HG02588 (cell line): ENCODE data around the gene LTA4H.

ENCODE experiments used
- ATAC-seq: cut with Tn5 transposase; IDR thresholded peaks from one replicate; pipeline ENCODE4 v1.9.1; 2021; ENCODE audit warnings: mild to moderate bottlenecking, moderate library complexity; ENCODE audit not compliant: unreplicated experiment

The LTA4H gene

GRCh38 chr12:95962222-95962621 is 73.2 kb downstream of the LTA4H start:
- ATAC-seq, result no peak

- no peak for ATAC-seq
Observed at GRCh38 chr12:95960241-95960640, 75.1 kb downstream of the LTA4H start.

- ATAC-seq, result no peak
Observed at GRCh38 chr12:95959107-95959506, 76.3 kb downstream of the LTA4H start.

- ATAC-seq, result no peak
Observed at GRCh38 chr12:95956557-95957145, 78.7 kb downstream of the LTA4H start.

GRCh38 chr12:95955549-95956159 is 79.7 kb downstream of the LTA4H start:
- no peak for ATAC-seq

- ATAC-seq, result no peak
Observed at GRCh38 chr12:95953000-95953399, 82.4 kb downstream of the LTA4H start.

- no peak for ATAC-seq
Observed at GRCh38 chr12:95951515-95951914, 83.9 kb downstream of the LTA4H start.
